ENCODE measurements around the gene LANCL2. TPM values are rescaled to one million over a fixed set of nuclear protein-coding genes. Genes with fewer than 3 reads are reported as not detected.
A peak's percentile ranks its signal among the peaks of the same experiment; 100 is the strongest.

The LANCL2 gene
- total RNA-seq, 1 experiment from 2014 or later, result 26.4 TPM

GRCh38 chr7:55381189-55381588, 16.1 kb downstream of the LANCL2 start:
- Histone ChIP-seq H4K8ac (replicated peaks; ENCODE audit: insufficient read length, low read depth, low read length) (no peak overlapping the region), H3K18ac (ENCODE audit: insufficient read length, low read depth, low read length) (no peak overlapping the region), H3K27ac (ENCODE audit: insufficient read length, low read depth, low read length) (no peak overlapping the region), H4K91ac (ENCODE audit: insufficient read length, low read depth, low read length) (no peak overlapping the region), H2BK12ac (ENCODE audit: insufficient read length, low read depth, low read length) (no peak overlapping the region), H2BK5ac (ENCODE audit: insufficient read length, low read length) (no peak overlapping the region), H2BK120ac (ENCODE audit: low read depth, low read length, poor library complexity, severe bottlenecking) (no peak overlapping the region), H2BK20ac (ENCODE audit: low read depth, low read length, poor library complexity, severe bottlenecking) (no peak overlapping the region), H2AFZ (ENCODE audit: low read length) (no peak overlapping the region), H4K5ac (ENCODE audit: insufficient read length, low read depth, low read length) (no peak overlapping the region), H3K79me2 (ENCODE audit: insufficient read depth, low read length) (0 out of 2 replicates have a peak, but pooled peaks cover 2% of the 10 kb centered on the region), H4K20me1 (ENCODE audit: control insufficient read depth, insufficient read depth, insufficient read length) (no peaks in the 10 kb centered on the region), H3K23ac (ENCODE audit: insufficient read length, low read depth, low read length) (no peak overlapping the region), H3T11ph (ENCODE audit: low read length) (no peak overlapping the region), H3K23me2 (ENCODE audit: insufficient read length, low read depth, low read length, poor library complexity, severe bottlenecking) (no peaks in the 10 kb centered on the region), H3K14ac (ENCODE audit: insufficient read depth, low read length) (no peak overlapping the region), H3K4ac (ENCODE audit: low read depth, low read length) (no peak overlapping the region), H3K79me1 (ENCODE audit: insufficient read depth, low read depth, low read length, poor library complexity, severe bottlenecking) (no peaks in the 10 kb centered on the region), H2BK15ac (ENCODE audit: low read depth, low read length) (no peak overlapping the region), H3K56ac (ENCODE audit: insufficient read length, low read depth, low read length) (no peak overlapping the region), H3K9me3 (ENCODE audit: control insufficient read depth, low read depth, low read length) (peaks cover 8% of the 10 kb centered on the region), H3K4me2 (ENCODE audit: insufficient read depth, insufficient read length, low read length) (no peak overlapping the region), H2AK5ac (ENCODE audit: insufficient read length, low read length) (no peak overlapping the region), H3K27me3 (ENCODE audit: insufficient read depth, low read length) (no peaks in the 10 kb centered on the region), H3K9ac (ENCODE audit: extremely low read depth, insufficient read length, low read length) (no peak overlapping the region), H3K4me1 (ENCODE audit: insufficient read depth, low read length) (peaks cover 5% of the 10 kb centered on the region; the same call in 1 of the 2 replicates)
- peaks cover 21 to 25% of the 10 kb centered on the region in 2 experiments for H3K4me1 Mint-ChIP-seq
- WGBS (ENCODE audit: extremely low coverage, insufficient read length, low lambda C conversion rate), result no CpG with 5 or more reads among the region's 6 CpGs
- no peak for TF ChIP-seq CTCF (conservative IDR thresholded peaks at IDR 0.05)
- H3K9me3 Mint-ChIP-seq, result peaks cover 36 to 43% of the 10 kb centered on the region in 2 experiments
- H3K36me3 Mint-ChIP-seq (ENCODE audit: insufficient read depth in 1 of 3, low read depth in 3 of 3), result peaks cover 33 to 40% (median 36%) of the 10 kb centered on the region in 3 experiments
- H3K4me3 Mint-ChIP-seq, result no peak overlapping the region
- H3K27ac Mint-ChIP-seq, result peak overlapping the region in 2 of 3 experiments; percentile 11 to 80; a peak in 2 of 7 replicates
- DNase-seq, result no peak
- H3K27me3 Mint-ChIP-seq (ENCODE audit: low read depth), result peaks cover 1% of the 10 kb centered on the region; the same call in 1 of the 2 replicates

Data from H9 (cell line).